GM13976 (cell line): ENCODE measurements around the gene PAK2.
"Not testable (repeated sequence)": the region's sequence is repeated elsewhere in the genome, so short reads cannot be mapped to it uniquely, and the experiment has no call there.

Experiments
- DNase-seq: peaks from one replicate; pipeline ENCODE4 v3.0.0; 2012; ENCODE audit warnings: low spot score
- in situ Hi-C: fragments of 300-500 bp; cut with MboI; formaldehyde crosslinking; loops from one replicate; pipeline ENCODE4 v1.12.0; 2022; ENCODE audit warnings: low sequenced_read_pairs, mixed read lengths, inconsistent platforms; ENCODE audit not compliant: unreplicated experiment
- TF ChIP-seq, protein P1 (sequence below): IDR thresholded peaks from 2 replicates; pipeline ENCODE4 v1.5.1; 2012; ENCODE audit warnings: borderline replicate concordance, mild to moderate bottlenecking; ENCODE audit not compliant: insufficient read depth; ENCODE audit errors: extremely low read depth, missing control alignments, control extremely low read depth

PAK2 gene

GRCh38 chr3:196868297-196868661 lies 128.6 kb downstream of the PAK2 start:
- peak; percentile 39 for DNase-seq

GRCh38 chr3:196872316-196872715 lies 132.7 kb downstream of the PAK2 start:
- no peak for DNase-seq
- in situ Hi-C loops: no loop called here
- TF ChIP-seq, protein P1, sequence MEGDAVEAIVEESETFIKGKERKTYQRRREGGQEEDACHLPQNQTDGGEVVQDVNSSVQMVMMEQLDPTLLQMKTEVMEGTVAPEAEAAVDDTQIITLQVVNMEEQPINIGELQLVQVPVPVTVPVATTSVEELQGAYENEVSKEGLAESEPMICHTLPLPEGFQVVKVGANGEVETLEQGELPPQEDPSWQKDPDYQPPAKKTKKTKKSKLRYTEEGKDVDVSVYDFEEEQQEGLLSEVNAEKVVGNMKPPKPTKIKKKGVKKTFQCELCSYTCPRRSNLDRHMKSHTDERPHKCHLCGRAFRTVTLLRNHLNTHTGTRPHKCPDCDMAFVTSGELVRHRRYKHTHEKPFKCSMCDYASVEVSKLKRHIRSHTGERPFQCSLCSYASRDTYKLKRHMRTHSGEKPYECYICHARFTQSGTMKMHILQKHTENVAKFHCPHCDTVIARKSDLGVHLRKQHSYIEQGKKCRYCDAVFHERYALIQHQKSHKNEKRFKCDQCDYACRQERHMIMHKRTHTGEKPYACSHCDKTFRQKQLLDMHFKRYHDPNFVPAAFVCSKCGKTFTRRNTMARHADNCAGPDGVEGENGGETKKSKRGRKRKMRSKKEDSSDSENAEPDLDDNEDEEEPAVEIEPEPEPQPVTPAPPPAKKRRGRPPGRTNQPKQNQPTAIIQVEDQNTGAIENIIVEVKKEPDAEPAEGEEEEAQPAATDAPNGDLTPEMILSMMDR: no peak

More at GRCh38 chr3:196868297-196868661, 128.6 kb downstream of the PAK2 start:
- TF ChIP-seq, protein P1: peak; percentile 6
- in situ Hi-C loops: no loop called here

GRCh38 chr3:196874511-196875094 lies 134.9 kb downstream of the PAK2 start:
- in situ Hi-C loops, DNase-seq: not testable (repeated sequence)

GRCh38 chr3:196875258-196875657 lies 135.6 kb downstream of the PAK2 start:
- no peak for DNase-seq
- in situ Hi-C loops: no loop called here
- TF ChIP-seq, protein P1: no peak
